ENCODE results near the gene SLC39A3.

DNA sequence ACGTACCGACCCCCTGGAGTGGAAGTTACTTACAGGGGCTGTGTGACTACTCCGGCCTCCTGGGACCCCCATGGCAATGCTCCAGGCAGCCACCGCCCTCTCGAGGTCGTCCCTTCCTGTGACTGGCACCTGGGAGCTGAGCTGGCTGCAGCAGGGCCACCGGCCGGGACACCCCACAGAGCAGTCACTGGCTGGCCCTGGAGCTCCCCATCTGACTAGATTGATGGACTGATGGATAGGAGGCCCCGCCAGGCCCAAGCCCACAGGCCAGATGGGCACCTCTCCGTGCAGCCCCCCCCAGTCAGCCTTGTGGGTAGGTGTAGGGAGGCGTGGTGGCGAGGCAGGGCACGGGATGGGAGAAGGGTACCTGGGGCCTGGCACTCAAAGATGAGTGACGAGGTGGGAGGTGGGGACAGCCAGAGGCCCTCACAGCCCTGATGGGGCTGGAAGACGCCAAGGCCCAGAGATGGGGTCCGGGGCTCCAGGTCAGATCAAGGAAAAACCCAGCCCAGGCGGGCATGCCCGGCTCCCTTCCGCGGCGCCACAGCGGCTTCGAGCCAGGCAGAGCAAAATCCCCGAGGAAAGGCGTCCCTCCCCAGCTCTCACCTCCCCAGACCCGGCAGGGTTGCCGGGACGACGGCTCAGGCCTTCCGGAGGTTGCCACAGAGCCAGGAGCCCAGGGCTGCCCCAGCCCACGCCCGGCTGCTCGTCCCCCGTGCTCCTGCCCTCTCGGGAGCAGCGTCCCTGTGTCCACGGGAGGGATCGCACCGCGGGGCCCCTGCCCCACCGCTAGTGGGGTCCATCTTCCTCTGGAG is 8.4 kb downstream of the SLC39A3 start:
- no peak for TF ChIP-seq POLR2A (IDR thresholded peaks at IDR 0.05)
- TF ChIP-seq, protein P1, sequence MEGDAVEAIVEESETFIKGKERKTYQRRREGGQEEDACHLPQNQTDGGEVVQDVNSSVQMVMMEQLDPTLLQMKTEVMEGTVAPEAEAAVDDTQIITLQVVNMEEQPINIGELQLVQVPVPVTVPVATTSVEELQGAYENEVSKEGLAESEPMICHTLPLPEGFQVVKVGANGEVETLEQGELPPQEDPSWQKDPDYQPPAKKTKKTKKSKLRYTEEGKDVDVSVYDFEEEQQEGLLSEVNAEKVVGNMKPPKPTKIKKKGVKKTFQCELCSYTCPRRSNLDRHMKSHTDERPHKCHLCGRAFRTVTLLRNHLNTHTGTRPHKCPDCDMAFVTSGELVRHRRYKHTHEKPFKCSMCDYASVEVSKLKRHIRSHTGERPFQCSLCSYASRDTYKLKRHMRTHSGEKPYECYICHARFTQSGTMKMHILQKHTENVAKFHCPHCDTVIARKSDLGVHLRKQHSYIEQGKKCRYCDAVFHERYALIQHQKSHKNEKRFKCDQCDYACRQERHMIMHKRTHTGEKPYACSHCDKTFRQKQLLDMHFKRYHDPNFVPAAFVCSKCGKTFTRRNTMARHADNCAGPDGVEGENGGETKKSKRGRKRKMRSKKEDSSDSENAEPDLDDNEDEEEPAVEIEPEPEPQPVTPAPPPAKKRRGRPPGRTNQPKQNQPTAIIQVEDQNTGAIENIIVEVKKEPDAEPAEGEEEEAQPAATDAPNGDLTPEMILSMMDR (IDR thresholded peaks at IDR 0.05): no peak
